ENCODE results near the gene SLC47A2. TPM values are rescaled to one million over a fixed set of nuclear protein-coding genes. Genes with fewer than 3 reads are reported as not detected.

Gene SLC47A2
- polyA plus RNA-seq, 1 donor (not counting 4 experiments of a cell fraction or from before 2014, with no cell fraction given) = 0.88 TPM

- DNase-seq (ENCODE audit: low read depth, low spot score) = no peak
- Histone ChIP-seq H3K4me3 (ENCODE audit: control insufficient read depth in 2 of 3, extremely low read depth in 1 of 3, insufficient read depth in 2 of 3, low read depth in 1 of 3, low read length in 3 of 3) (no peak overlapping the region), H3K36me3 (ENCODE audit: control insufficient read depth in 2 of 2, extremely low read depth in 1 of 2, insufficient read depth in 2 of 2, low read length in 2 of 2) (peaks cover 16 to 17% of the 10 kb centered on the region in 2 experiments), H4K20me1 (ENCODE audit: control insufficient read depth, extremely low read depth, insufficient read depth, low read length) (no peaks in the 10 kb centered on the region), H3K79me2 (ENCODE audit: control insufficient read depth, insufficient read depth, low read length) (peaks cover 4% of the 10 kb centered on the region), H2AFZ (ENCODE audit: control insufficient read depth, low read length) (no peak overlapping the region), H3K4me2 (ENCODE audit: control insufficient read depth, extremely low read depth, insufficient read depth, low read depth, low read length) (no peak overlapping the region), H3K9ac (ENCODE audit: control insufficient read depth, extremely low read depth, insufficient read depth, low read length) (no peak overlapping the region), H3K27ac (ENCODE audit: control insufficient read depth, insufficient read depth, low read length) (no peak overlapping the region), H3K9me3 (ENCODE audit: control insufficient read depth, low read depth, low read length) (no peaks in the 10 kb centered on the region), H3K9me1 (ENCODE audit: control insufficient read depth, extremely low read depth, insufficient read depth, low read length) (peaks cover 2% of the 10 kb centered on the region), H3K4me1 (ENCODE audit: control insufficient read depth, extremely low read depth, insufficient read depth, low read length) (peaks cover 10% of the 10 kb centered on the region), H3K27me3 (ENCODE audit: control insufficient read depth, extremely low read depth, insufficient read depth, low read length) (no peaks in the 10 kb centered on the region)
- no peak for TF ChIP-seq CTCF (optimal IDR thresholded peaks at IDR 0.05 in 1 of 3, IDR thresholded peaks at IDR 0.05 in 1 of 3, conservative IDR thresholded peaks at IDR 0.05 in 1 of 3; ENCODE audit: extremely low read depth in 1 of 3, insufficient read depth in 2 of 3, low read length in 3 of 3)
- TF ChIP-seq EZH2 (IDR thresholded peaks at IDR 0.05; ENCODE audit: low read length) = no peak
- dilution Hi-C loops (cut with MboI; ENCODE audit: extremely low pct_ligation_motif_present, low sequenced_read_pairs) = loop anchor here (25.0 kb wide), 1 partner anchor 295 kb away; the partner anchor contains the start of gene B9D1
- FAIRE-seq = no peak
Measured at GRCh38 chr17:19656851-19657581, 59.4 kb downstream of the SLC47A2 start.

GRCh38 chr17:19656336-19656735, 60.0 kb downstream of the SLC47A2 start:
- no peak overlapping the region for H3K4me3 ChIP-seq (ENCODE audit: control insufficient read depth in 2 of 3, extremely low read depth in 1 of 3, insufficient read depth in 2 of 3, low read depth in 1 of 3, low read length in 3 of 3)
- peaks cover 15 to 16% of the 10 kb centered on the region in 2 experiments for H3K36me3 ChIP-seq (ENCODE audit: control insufficient read depth in 2 of 2, extremely low read depth in 1 of 2, insufficient read depth in 2 of 2, low read length in 2 of 2)
- no peaks in the 10 kb centered on the region for H3K9me3 ChIP-seq (ENCODE audit: control insufficient read depth, low read depth, low read length)
- H3K4me1 ChIP-seq (ENCODE audit: control insufficient read depth, extremely low read depth, insufficient read depth, low read length) = peaks cover 17% of the 10 kb centered on the region
- no peak for TF ChIP-seq EZH2 (IDR thresholded peaks at IDR 0.05; ENCODE audit: low read length)
- TF ChIP-seq CTCF (optimal IDR thresholded peaks at IDR 0.05 in 1 of 3, IDR thresholded peaks at IDR 0.05 in 1 of 3, conservative IDR thresholded peaks at IDR 0.05 in 1 of 3; ENCODE audit: extremely low read depth in 1 of 3, insufficient read depth in 2 of 3, low read length in 3 of 3) = no peak
- no peak overlapping the region for H3K27ac ChIP-seq (ENCODE audit: control insufficient read depth, insufficient read depth, low read length)
- FAIRE-seq (no peak), DNase-seq (ENCODE audit: low read depth, low spot score) (no peak)
- no peaks in the 10 kb centered on the region for H4K20me1 ChIP-seq (ENCODE audit: control insufficient read depth, extremely low read depth, insufficient read depth, low read length)
- peaks cover 2% of the 10 kb centered on the region for H3K9me1 ChIP-seq (ENCODE audit: control insufficient read depth, extremely low read depth, insufficient read depth, low read length)
- H3K27me3 ChIP-seq (ENCODE audit: control insufficient read depth, extremely low read depth, insufficient read depth, low read length) = no peaks in the 10 kb centered on the region
- no peak overlapping the region for H2AFZ ChIP-seq (ENCODE audit: control insufficient read depth, low read length)
- dilution Hi-C loops (cut with MboI; ENCODE audit: extremely low pct_ligation_motif_present, low sequenced_read_pairs) = loop anchor here (25.0 kb wide), 1 partner anchor 294 kb away; the partner anchor contains the start of gene B9D1
- H3K9ac ChIP-seq (ENCODE audit: control insufficient read depth, extremely low read depth, insufficient read depth, low read length) = no peak overlapping the region
- peaks cover 4% of the 10 kb centered on the region for H3K79me2 ChIP-seq (ENCODE audit: control insufficient read depth, insufficient read depth, low read length)
- H3K4me2 ChIP-seq (ENCODE audit: control insufficient read depth, extremely low read depth, insufficient read depth, low read depth, low read length) = no peak overlapping the region
